ENCODE measurements around the gene RPL38.

- TF ChIP-seq ZNF416 (tag by site-specific recombination; IDR thresholded peaks at IDR 0.05) (no peak), CTCF (tag by site-specific recombination; IDR thresholded peaks at IDR 0.05) (no peak), YY1 (tag by site-specific recombination; IDR thresholded peaks at IDR 0.05) (no peak), ZBTB8A (tag by site-specific recombination; IDR thresholded peaks at IDR 0.05) (no peak), ZBTB11 (tag by site-specific recombination; conservative IDR thresholded peaks at IDR 0.05; ENCODE audit: low read depth) (no peak), ZNF280C (tag by site-specific recombination; IDR thresholded peaks at IDR 0.05) (no peak), PRDM2 (tag by site-specific recombination; IDR thresholded peaks at IDR 0.05; ENCODE audit: borderline replicate concordance) (no peak), ZFP37 (tag by site-specific recombination; IDR thresholded peaks at IDR 0.05) (no peak), ZNF677 (tag by site-specific recombination; IDR thresholded peaks at IDR 0.05) (no peak), ZBTB26 (tag by site-specific recombination; optimal IDR thresholded peaks at IDR 0.05) (no peak)
Observed at GRCh38 chr17:74222399-74222798, 18.9 kb downstream of the RPL38 start.

All from HEK293 (cell line).